ENCODE data around the gene RGCC.
"Not testable (repeated sequence)": the region's sequence is repeated elsewhere in the genome, so short reads cannot be mapped to it uniquely, and the experiment has no call there.

The RGCC gene

GRCh38 chr13:41491436-41491835, 34.1 kb downstream of the RGCC start:
- no peak for DNase-seq (ENCODE audit: low read depth)

DNA sequence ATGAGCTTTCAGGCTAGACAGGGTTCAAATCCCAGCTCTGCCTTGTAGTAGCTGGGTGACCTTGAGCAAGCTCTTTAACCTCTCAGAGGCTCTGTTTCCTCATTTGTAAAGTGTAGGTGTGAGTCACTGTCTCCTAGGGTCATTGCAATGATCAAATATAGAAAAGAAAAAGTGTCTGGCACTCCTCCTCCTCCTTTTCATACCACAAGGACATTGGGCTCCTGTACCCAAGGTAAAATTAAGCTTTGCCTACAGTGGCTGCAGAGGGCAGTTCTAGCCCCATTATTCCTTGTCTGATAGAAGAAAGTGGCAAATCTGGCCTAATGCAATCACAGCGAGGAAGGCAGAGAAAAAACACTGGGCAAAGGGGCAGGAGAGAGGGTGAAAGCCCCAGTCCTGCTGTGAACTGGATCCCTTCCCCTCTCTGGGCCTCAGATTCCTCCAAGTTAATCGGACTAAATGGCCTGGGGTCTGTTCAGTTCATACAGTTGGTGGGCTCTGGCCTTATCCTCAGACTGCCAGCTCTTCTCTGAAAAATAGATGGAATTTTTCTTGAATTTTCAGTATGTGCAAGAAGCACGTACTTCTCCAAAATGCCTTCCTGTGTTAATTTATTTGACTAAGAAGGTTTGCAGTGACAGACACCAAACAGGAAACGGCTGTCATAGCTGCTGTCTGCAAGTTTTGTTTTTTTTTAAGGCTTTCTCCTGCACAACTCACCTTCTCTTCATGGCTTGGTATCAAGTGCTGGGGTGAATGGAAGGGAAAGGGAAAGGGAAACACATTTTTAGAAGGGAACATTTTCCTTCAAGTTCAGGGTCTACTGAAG, 35.3 kb downstream of the RGCC start:
- DNase-seq (ENCODE audit: low read depth): no peak

GRCh38 chr13:41494202-41494601, 36.9 kb downstream of the RGCC start:
- DNase-seq (ENCODE audit: low read depth): no peak

DNA sequence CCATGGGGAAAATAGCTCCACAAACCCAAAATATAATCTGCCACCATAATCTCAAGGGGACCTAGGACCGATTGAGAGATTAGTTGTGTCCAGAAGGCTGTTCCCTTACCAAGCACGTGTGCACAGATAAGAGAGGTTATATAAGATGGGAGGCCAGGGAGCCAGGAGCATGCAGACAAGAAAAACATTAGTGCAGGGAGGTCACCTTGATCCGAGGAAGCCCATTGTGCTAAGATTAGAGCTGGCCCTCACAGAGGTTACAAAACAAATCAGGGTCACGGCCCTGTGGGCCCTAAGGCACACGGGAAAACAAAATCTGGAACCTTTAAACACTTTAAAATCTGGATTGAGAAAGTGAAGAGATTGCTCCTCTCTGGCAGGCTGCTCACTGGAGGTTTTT, 37.7 kb downstream of the RGCC start:
- no peak for DNase-seq (ENCODE audit: low read depth)

GRCh38 chr13:41496420-41497234, 39.3 kb downstream of the RGCC start:
- DNase-seq (ENCODE audit: low read depth): peak; percentile 42

- DNase-seq (ENCODE audit: low read depth): no peak
These were observed 40.1 kb downstream of the RGCC start for GRCh38 chr13:41497436-41497835.

DNA sequence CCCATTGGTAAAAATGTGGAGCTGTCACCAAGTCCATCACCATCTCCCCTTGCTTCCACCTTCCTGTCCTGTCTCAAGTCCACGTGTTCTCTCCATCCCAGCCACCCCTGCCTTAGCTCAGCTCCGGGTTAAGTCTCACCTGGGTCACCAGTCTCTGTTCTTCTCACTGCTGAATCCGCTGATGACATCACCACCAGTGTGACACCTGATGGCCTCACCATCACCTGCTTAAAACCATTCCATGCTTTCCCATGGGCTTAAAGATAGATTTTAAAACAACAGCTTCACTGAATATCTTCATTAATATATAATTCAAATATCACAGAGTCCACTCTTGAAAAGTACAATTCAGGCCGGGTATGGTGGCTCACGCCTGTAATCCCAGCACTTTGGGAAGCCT, 42.1 kb downstream of the RGCC start:
- no peak for DNase-seq (ENCODE audit: low read depth)

- no peak for DNase-seq (ENCODE audit: low read depth)
These were observed 43.2 kb downstream of the RGCC start for GRCh38 chr13:41500511-41500910.

DNA sequence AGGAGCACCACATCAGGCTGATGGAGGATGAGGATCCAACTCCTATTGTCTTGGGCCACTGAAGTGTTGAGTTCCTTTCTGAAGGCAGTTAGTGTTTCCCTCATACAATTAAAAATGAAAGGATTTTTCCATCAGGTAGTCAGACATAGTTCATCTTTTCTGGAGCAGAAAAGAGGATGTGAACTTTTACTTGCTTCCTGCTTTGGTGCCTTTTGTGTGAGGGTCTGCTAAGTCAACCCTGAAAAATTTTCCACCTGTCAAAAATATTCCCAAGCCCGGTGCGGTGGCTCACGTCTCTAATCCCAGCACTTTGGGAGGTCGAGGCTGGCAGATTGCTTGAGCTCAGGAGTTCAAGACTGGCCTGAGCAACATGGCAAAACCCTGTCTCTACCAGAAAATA, 43.9 kb downstream of the RGCC start:
- no peak for DNase-seq (ENCODE audit: low read depth)

DNA sequence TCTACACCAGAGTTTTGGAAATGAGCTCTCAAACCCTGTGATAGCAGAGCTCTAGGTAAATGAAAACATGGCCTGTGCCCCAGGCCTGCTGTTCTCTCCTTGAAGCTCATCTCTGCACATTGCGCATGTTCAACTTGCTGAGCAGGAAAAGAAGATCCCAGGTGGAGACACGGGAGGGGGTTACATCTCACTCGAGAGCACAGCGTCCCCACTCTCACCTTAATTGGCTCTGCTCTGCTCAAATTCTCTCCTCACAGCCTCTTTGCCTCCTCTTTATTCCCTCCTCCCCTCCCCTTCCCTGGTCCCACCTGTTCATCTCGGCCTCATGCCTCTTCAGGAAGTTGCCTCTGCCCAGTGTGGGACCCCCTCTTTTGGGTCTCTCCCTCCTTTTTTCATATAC, 44.7 kb downstream of the RGCC start:
- DNase-seq (ENCODE audit: low read depth): no peak

GRCh38 chr13:41502673-41503072, 45.3 kb downstream of the RGCC start:
- no peak for DNase-seq (ENCODE audit: low read depth)

DNA sequence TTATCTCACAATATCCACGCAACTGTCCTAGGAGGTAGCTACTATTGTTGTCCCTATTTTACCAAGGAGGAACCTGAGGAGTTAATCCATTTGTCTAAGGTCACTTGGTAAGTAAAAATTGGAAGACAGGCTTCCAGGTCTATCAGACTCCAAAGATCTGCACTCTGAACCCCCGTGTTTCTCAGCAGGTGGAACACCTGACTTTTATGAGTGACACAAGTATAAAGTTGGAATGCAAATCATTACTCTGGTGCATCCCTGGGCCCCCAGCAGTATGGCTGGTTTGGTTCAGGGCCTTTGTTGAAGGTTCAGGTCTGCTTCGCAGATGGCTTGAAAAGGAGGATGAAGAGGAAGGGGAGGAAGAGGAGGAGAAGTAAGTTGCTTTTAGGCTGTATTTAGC, 46.0 kb downstream of the RGCC start:
- DNase-seq (ENCODE audit: low read depth): no peak

DNA sequence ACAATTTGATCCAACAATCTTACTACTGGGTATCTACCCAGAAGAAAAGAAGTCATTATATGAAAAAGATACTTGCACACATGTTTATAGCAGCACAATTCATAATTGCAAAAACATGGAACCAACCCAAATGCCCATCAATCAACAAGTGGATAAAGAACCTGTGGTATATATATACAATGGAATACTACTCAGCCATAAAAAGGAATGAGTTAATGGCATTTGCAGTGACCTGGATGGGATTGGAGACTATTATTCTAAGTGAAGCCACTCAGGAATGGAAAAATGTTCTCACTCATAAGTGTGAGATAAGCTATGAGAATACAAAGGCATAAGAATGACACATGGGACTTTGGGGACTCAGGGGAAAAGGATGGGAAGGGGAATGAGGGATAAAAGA, 47.3 kb downstream of the RGCC start:
- DNase-seq (ENCODE audit: low read depth): not testable (repeated sequence)

DNA sequence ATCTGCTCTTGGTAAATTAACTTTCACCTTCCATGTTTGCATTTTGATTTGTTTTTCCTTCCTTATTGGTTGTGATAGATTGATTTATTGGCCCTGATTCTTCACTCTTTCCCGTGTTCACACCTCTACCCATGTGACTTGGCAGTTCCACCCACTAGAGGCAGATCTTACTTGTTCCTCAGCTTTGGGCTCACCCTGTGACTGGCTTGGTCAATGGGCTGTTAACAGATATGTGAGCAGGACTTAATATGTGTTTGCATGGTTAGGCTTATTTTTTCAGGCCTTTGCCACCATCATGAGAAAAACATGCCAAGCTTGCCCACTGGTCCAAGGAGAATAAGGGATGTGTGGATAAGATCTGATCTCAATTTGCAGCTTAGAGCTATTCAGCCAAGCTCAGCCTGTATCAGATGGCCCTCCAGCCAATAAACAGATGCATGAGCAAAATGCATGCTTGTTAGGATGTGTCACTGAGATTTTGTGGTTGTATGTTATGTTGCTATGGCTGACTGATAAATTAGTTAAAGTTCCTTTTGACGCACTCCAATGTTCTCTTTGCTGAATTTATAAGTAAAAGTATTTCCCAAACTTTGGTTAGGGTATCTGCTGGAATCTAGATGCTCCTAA, 48.0 kb downstream of the RGCC start:
- peak; percentile 91 for DNase-seq (ENCODE audit: low read depth)

GRCh38 chr13:41506312-41506711, 49.0 kb downstream of the RGCC start:
- DNase-seq (ENCODE audit: low read depth): no peak

GRCh38 chr13:41509971-41510370, 52.6 kb downstream of the RGCC start:
- no peak for DNase-seq (ENCODE audit: low read depth)

DNA sequence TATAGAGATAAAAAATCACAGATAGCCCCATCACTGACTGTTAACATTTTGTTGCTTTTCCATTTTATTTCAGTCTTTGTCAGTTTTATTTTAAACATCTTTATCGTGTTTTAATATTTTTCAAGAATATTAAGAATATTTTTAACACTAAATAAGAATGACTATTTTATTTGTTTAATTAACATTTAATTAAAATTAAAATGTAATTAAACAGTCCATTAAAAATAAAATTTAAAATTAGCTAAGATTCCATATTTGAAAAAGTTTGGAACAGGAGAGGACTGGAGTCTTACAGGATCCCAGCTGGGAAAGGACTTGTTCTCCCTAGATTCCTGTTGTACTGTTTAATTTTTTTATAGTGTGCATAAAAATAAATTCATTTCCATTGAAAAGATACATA, 54.5 kb downstream of the RGCC start:
- DNase-seq (ENCODE audit: low read depth): no peak

GRCh38 chr13:41512441-41512840, 55.1 kb downstream of the RGCC start:
- no peak for DNase-seq (ENCODE audit: low read depth)

DNA sequence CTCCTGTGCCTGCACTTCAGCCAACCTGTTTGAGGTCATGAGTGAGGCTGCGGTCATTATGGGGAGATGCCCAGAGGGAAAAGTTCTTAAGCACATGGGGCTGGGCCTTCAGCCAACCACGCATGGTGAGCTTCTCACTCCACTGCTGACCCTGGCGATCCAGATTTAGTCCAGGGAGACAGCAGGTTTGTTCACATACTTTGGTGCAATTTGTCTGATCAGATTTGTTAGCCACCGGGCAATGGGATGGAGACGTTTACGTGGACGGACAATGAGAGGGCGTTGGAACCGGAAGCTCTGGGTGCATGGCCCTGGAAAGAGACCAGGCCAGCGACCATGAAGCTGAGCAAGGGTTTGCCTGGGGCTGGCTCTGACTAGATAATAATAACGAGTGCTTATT, 56.2 kb downstream of the RGCC start:
- DNase-seq (ENCODE audit: low read depth): no peak

DNA sequence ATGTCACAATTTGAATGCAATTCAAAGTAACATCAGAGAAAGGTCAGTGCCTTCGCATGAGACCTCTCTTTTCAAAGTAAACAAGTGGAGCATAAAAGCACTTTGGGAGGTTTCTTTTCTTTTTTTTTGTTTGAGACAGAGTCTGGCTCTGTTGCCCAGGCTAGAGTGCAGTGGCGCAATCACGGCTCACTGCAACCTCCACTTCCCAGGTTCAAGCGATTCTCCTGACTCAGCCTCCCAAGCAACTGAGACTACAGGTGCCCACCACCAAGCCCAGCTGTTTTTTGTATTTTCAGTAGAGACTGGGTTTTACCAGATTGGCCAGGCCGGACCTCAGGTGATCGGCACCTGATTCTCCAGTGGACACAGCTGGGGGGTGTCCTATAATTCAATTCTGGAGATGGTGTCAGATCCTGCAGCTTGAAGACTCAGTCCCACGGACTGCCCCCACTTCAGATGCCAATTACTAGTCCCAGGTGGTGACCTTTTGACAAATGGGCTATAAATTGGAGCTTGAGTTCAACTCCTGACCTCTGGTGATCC, 57.6 kb downstream of the RGCC start:
- DNase-seq (ENCODE audit: low read depth): no peak

GRCh38 chr13:41515491-41516139, 58.3 kb downstream of the RGCC start:
- no peak for DNase-seq (ENCODE audit: low read depth)

- DNase-seq (ENCODE audit: low read depth): no peak
These were observed 58.8 kb downstream of the RGCC start for GRCh38 chr13:41516166-41516565.
